GM12874 (cell line): Measurements from ENCODE around the gene RERE.

Experiments
- TF ChIP-seq, protein P1 (sequence below): IDR thresholded peaks from 2 replicates; pipeline ENCODE4 v1.5.1; 2011; ENCODE audit warnings: low read depth, mild to moderate bottlenecking, control low read depth, low read length, moderate library complexity; ENCODE audit not compliant: insufficient read depth

Gene RERE

DNA sequence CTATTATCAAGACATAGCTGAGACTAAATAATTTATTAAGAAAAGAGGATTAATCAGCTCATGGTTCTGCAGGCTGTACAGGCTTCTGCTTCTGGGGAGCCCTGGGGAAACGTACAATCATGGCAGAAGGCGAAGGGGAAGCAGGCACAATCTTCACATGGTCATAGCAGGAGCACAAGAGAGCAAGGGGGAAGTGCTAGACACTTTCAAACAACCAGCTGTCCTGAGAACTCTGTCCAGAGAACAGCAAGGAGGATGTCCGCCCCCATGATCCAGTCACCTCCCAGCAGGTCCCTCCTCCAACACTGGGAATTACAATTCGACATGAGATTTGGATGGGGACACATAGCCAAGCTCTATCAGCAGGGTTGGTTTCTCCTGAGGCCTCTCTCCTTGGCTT is 509.8 kb downstream of the RERE start:
- TF ChIP-seq, protein P1, sequence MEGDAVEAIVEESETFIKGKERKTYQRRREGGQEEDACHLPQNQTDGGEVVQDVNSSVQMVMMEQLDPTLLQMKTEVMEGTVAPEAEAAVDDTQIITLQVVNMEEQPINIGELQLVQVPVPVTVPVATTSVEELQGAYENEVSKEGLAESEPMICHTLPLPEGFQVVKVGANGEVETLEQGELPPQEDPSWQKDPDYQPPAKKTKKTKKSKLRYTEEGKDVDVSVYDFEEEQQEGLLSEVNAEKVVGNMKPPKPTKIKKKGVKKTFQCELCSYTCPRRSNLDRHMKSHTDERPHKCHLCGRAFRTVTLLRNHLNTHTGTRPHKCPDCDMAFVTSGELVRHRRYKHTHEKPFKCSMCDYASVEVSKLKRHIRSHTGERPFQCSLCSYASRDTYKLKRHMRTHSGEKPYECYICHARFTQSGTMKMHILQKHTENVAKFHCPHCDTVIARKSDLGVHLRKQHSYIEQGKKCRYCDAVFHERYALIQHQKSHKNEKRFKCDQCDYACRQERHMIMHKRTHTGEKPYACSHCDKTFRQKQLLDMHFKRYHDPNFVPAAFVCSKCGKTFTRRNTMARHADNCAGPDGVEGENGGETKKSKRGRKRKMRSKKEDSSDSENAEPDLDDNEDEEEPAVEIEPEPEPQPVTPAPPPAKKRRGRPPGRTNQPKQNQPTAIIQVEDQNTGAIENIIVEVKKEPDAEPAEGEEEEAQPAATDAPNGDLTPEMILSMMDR = no peak

DNA sequence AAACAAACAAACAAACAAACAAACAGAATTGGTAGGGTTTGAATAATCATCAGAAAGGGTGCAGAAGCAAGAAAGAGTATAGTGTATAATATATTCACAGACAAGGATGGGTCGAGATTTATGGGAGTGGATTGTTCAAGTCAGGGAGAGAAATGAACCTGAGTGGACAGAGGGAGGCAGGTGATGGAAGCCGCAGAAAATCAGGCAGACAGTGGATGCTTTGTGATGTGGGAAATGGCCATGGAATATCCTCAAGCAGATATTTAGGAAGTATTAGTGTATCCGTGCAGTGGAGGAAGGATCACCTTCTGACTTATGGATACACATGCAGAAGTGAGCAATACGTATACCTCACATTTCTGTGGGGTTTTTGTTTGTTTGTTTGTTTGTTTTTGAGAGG is 513.6 kb downstream of the RERE start:
- TF ChIP-seq, protein P1 = no peak

DNA sequence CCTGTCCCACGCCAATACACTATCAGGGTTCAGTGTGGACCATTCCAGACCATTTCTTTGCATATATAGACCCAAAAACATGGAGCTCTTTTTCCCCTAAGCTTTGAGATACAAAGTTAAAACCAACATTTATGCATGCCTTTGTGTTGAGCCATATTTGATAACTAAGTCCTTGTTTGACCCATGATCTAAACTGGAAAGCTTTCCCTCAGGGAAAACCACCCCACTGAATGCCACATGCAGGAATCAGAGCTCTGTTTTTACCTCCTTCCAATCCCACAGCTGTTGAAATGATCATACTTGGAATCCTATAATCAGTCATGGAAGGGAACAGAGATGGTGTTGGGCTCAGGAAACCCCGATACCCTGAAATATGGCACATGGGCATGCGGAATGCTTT is 514.3 kb downstream of the RERE start:
- TF ChIP-seq, protein P1 = no peak
